Activated gamma-delta T cell (primary cell): ENCODE results near the gene TRIM43.
"Not testable (repeated sequence)": the region's sequence is repeated elsewhere in the genome, so short reads cannot be mapped to it uniquely, and the experiment has no call there.

Experiments used
- DNase-seq: peaks from one replicate; lab custom pipeline; 2025; lab: John Stamatoyannopoulos, UW
- total RNA-seq, 2 donors: gene quantifications; one replicate each; lab custom pipeline; 2026; lab: John Stamatoyannopoulos, UW

Gene TRIM43
- total RNA-seq = 0 reads per million in 2 donors

- DNase-seq = not testable (repeated sequence)
Measured at GRCh38 chr2:95591701-95592100, at the start of gene TRIM43. Gene TRIM43, plus strand, starts transcription at chr2:95592001. Its CDS starts 2,023 bp downstream, at chr2:95594024.

- no peak for DNase-seq
Measured at GRCh38 chr2:95551055-95551568, 40.7 kb upstream of the TRIM43 start.

- DNase-seq = no peak
Measured at GRCh38 chr2:95552911-95553310, 38.9 kb upstream of the TRIM43 start.

GRCh38 chr2:95569170-95569569 is 22.6 kb upstream of the TRIM43 start:
- DNase-seq = no peak

- DNase-seq = no peak
Measured at GRCh38 chr2:95573866-95574265, 17.9 kb upstream of the TRIM43 start.

GRCh38 chr2:95574506-95574905 is 17.3 kb upstream of the TRIM43 start:
- no peak for DNase-seq

GRCh38 chr2:95575857-95576256 is 15.9 kb upstream of the TRIM43 start:
- no peak for DNase-seq

- no peak for DNase-seq
Measured at GRCh38 chr2:95578539-95578938, 13.3 kb upstream of the TRIM43 start.

- not testable (repeated sequence) for DNase-seq
Measured at GRCh38 chr2:95583545-95583944, 8.3 kb upstream of the TRIM43 start.

- not testable (repeated sequence) for DNase-seq
Measured at GRCh38 chr2:95584321-95584720, 7.5 kb upstream of the TRIM43 start.

- not testable (repeated sequence) for DNase-seq
Measured at GRCh38 chr2:95589777-95590536, 1.8 kb upstream of the TRIM43 start.

GRCh38 chr2:95592973-95593372 is 1.2 kb downstream of the TRIM43 start:
- not testable (repeated sequence) for DNase-seq

GRCh38 chr2:95595012-95595411 is 3.2 kb downstream of the TRIM43 start:
- DNase-seq = not testable (repeated sequence)

GRCh38 chr2:95601301-95601700 is 9.5 kb downstream of the TRIM43 start:
- DNase-seq = not testable (repeated sequence)

GRCh38 chr2:95602146-95602545 is 10.3 kb downstream of the TRIM43 start:
- DNase-seq = not testable (repeated sequence)

GRCh38 chr2:95608356-95608755 is 16.6 kb downstream of the TRIM43 start:
- not testable (repeated sequence) for DNase-seq

- DNase-seq = not testable (repeated sequence)
Measured at GRCh38 chr2:95609764-95610163, 18.0 kb downstream of the TRIM43 start.

- DNase-seq = not testable (repeated sequence)
Measured at GRCh38 chr2:95613048-95613447, 21.2 kb downstream of the TRIM43 start.

GRCh38 chr2:95622728-95623127 is 30.9 kb downstream of the TRIM43 start:
- DNase-seq = not testable (repeated sequence)

GRCh38 chr2:95630987-95631386 is 39.2 kb downstream of the TRIM43 start:
- not testable (repeated sequence) for DNase-seq

GRCh38 chr2:95633626-95634259 is 41.9 kb downstream of the TRIM43 start:
- DNase-seq = not testable (repeated sequence)

- not testable (repeated sequence) for DNase-seq
Measured at GRCh38 chr2:95640515-95641288, 48.9 kb downstream of the TRIM43 start.
